GM19397 (cell line): ENCODE data around the gene GABRA4.

Experiments
- ATAC-seq: cut with Tn5 transposase; IDR thresholded peaks from one replicate; pipeline ENCODE4 v1.9.1; 2021; ENCODE audit warnings: mild to moderate bottlenecking, moderate library complexity; ENCODE audit not compliant: unreplicated experiment

Gene GABRA4

DNA sequence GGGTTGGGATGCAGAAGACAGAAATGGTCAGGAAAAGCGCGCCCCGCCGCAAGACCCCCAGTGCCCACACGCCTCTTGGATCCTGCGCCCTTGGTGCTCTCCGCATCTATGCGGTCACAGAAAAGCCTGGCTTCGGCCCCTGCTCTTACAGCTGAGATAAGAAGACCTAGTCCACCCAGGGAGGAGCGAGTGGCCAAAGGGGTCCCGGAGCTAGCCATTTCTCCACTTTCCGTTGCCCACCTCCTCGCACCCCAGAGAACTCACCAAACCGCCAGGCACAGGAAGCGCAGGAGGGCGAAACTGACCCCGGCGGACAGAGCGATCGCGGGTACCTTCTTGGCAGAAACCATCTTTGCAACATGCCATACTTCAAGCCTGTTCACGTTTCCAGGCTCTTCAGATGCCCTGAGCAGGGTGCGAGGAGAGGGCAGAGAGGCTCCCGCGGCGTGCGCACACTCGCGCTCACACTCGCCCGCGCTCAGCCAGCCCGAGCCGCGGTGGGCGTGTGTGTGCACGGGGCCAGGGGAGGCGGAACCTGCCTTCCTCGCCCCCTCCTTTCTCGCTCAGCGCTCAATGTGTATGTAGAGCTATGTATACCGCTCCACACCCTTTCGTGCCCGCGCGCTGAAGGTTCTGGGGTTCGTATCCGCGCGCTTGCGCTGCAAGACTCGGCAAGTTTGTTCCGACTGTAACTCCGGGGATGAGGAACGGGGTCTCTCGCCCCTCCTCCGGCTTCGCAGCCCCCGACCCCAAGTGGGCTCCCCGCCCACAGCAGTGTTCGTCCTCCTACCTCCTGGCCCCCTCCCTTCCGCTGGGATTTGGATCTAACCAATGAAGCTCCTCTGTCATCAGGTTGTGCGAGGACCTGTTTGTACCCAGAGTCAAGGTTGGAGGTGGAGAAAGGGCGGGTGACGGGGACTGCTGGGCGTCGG, at the start of gene GABRA4:
Gene GABRA4, minus strand, starts transcription at position 507 of the 932 bp plus-strand sequence. Its CDS starts 157 bp downstream, at position 350.
- ATAC-seq = no peak

DNA sequence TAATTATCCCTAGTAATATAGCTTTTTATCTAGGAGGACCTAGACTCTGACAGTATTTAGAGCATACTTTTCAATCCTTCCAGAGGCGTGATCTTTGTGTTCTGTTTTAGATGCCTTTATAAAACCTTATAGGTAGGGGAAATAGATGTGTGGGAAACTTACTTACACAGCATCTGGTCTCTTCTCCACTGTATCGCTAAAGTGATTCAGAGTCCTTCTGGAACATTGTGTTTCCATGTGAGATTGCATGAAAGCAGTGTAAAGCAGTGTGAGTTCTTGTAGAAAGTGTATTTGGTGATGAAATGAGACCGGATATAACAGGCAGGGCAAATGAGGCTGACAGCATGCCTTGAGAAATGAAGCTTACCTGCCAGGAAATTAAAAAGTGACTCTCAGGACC, 47.4 kb upstream of the GABRA4 start:
- ATAC-seq = no peak

DNA sequence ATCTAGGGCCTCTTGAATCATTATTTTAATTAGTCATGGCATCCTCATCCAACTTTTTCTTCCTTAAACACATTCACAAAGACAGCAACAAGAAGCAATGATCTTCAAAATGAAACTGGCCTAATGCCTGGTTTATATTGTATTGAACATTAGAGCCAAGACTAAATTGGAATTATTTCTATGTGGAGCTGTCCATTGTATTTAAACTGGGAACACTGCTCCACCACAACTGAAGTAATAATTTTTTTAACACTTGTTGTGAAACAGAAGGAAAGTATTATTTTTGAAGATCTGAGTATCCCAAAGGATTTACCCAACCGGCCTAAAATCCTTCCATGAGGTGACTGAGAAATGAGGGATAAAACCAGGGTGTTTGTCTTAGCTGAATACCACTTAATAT, 44.9 kb upstream of the GABRA4 start:
- ATAC-seq = no peak

DNA sequence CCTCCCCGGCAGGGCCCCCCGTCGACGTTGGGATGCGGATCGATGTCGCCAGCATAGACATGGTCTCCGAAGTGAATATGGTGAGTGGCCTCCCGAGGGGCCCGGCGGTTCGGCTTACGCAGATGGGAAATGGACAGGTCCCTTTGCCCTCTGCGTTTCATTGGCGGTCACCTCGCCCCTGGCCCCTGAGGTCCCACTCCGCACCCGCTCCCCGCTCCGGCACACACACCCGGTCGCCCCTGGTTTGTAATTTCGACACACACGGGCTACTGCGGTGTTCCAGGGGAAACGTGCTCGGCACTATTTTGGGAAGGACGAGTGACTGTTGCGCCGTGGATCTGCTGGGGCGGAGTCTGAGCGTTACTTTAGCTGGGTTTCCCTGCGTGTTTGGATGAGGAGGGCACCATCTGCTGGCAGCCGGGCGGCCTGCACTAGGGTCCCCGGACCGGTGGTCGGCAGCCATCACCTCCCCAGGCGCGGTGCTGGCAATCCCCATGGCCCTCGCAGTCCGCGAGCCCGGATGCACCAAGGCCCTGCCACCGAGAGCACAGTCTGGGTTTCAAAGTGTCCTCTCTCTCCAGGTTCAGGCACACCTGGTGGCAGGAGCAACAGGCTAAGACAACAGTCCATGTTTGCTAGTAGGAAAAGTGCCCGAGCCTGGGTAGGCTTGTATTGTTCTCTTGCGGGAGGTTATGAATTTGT, 39.2 kb upstream of the GABRA4 start:
- peak; percentile 97 for ATAC-seq

DNA sequence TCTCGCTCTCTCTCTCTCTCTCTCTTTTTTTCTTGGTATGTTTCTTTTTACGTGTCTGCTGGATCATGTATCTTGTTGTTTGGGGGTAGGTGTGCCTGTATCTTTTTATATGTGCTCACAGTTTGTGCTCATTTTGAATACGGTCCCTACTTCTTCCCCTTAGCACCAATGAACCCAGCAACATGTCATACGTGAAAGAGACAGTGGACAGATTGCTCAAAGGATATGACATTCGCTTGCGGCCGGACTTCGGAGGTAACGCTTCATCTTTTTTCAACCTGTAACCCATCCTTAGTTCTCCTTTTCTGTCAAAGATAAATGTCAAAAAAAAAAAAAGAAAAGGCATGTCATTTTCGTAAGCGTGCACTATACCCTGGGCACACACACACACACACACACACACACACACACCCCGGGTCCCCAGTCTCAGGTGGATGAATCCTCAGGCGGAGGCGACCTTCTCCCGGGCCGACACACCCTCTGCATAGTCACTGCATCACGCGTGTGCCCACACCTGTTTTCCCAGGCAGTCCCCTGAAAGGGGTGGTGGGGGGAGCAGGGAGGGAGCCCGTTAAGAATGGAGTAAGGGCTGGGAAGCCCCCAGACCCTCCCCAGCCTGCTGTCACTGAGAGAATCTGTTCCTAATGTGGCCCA, 38.5 kb upstream of the GABRA4 start:
- no peak for ATAC-seq

DNA sequence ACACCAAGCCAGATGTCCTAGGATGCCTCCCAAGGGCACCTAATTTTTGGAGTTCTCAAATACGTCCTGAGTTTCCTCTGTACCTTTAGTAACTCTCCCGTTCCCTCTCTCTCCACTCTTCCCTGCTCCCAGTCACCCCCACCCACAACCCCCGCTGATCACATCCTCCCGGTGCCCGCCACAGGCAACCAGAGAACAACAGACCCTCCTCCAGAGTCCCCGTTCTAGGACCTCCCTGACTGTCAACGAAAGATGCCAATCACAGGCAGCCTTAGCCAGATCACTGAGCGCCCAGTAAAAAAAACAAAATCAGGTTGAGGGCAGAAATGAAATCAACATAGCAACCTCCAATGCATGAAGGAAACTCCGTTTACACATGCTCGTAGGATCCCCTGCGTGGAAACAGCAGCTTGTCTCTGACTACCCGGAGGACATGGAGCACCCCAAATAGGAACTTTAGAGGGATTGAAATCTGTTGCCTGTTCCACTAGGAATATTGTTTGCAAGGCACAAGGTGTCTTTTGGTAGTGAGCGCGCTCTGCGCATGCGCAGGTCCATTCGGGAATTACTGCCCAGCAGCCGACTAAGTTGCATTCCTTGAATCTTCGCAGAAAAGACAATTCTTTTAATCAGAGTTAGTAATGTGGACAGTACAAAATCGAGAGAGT, 37.8 kb upstream of the GABRA4 start, which contains the start of gene GABRB1:
Gene GABRB1, plus strand, starts transcription at position 557 of the 668 bp plus-strand sequence.
- no peak for ATAC-seq

DNA sequence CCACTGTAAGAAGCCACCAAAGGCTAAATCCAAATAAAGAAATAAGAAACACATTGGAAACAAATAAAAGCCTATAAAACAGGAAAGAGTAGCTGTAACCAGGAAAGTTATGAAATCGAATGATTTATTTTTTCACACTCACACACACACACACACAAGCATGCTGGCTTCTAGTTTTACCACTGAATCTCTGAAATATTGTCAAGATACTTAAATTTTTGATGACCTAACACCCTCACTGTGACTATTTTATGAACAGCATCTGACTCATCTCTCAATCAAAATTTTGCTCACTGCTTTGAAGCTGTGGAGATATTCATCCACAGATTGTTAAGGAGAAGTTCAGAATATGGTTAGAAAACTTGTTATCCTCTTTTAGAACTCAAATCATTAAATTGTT, 24.1 kb upstream of the GABRA4 start:
- no peak for ATAC-seq

DNA sequence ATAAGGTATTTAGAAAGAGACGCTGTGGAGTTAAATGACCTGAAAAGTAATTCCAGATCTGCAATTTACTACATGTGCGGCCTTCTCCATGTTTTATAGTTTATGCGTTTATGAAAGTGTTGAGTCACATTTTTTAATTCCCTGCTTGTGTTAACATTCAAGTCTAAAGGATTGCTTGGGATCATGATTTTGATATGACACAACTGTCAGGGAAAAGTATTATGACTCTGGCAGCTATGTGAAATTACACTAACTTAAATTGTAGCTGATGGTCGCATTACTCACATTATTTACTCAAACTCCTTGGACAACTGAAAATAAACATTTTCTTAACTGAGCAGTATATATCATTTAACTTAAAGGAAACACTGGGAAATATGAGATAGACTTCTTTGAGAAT, 23.7 kb upstream of the GABRA4 start:
- ATAC-seq = no peak

DNA sequence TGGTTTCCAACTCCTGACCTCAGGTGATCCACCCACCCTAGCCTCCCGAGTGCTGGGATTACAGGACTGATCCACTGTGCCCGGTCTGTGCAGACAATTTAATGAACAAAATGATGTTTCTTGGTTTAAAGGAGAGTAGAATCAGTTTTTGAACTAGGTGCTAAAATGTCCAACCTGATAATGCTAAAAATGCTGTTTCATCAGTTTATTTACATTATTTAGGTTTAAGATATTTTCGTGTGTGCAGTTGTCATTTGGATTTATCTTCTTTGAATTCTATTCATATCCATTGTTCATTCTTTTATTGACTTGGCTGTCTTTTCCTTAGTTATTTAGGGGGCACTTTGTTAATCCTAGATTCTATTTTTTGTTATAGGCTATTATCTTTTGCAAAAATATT, 20.0 kb upstream of the GABRA4 start:
- ATAC-seq = no peak

DNA sequence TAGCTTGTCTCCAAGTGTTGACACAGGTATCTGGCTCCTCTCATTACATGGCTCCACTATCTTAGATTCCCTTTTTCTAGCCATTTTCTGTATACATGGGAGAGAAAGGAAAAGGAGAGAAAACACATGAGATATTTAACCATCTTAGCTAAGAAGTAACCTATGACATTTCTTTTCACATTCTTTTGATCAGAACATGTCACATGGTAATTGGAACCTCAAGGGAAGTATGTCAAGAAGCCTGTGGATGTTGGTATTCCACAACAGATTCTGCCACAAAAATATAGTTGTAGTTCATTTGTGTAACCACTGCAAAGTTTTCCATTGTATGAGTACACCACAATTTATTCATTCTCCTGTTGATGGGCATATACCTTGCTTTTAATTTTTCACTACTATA, 19.3 kb upstream of the GABRA4 start:
- ATAC-seq = no peak

DNA sequence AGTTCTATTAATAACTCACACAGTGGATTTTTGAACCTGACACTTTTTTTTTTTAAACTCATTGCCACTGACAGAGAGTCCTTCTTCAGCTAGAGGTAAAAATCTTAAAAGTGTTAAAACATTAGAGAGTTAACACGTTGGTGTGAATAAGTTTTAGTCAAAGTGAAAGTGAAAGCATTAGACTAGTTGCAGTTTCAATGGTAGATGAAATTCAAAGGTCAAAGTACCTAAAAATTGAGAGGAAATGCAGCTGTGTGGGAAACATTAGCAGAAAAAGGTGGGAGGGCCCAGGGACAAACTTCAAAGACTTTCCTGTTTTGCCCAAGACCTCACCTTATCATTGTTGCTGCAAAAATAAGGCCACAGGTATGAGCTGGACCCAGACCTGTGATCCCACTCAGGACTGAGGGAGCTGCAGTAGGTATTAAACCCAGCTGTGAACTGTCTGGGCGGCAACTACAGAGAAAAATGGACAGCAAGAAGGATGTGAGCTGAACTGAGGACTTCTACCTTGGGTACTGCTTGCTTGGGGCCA, 17.6 kb upstream of the GABRA4 start:
- peak; percentile 75 for ATAC-seq

DNA sequence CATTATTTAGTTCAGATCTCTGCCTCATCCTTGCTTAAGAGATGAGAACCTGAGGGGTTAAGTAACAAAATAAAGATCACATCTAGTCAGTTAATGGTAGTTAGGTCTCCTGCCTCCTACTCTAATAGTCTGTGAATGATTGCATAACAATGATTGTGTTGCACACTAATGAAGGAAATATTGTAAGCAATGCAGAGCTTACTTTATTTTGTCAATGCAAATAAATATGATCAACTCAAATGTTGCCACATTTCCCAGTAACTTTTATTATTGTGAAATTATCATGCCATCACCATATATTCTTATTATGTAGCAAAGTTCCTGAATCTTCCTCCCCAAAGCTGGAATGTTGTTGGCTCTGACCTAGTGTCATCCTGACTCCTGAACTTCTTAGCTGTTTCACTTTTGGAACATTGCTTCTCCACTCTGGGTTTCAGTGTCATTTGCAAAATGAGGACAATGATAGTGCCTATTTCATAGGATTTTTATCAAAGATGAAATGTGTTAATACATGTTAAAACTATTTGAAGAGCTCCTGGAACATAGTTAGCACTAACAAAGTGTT, 17.0 kb upstream of the GABRA4 start:
- peak; percentile 17 for ATAC-seq

DNA sequence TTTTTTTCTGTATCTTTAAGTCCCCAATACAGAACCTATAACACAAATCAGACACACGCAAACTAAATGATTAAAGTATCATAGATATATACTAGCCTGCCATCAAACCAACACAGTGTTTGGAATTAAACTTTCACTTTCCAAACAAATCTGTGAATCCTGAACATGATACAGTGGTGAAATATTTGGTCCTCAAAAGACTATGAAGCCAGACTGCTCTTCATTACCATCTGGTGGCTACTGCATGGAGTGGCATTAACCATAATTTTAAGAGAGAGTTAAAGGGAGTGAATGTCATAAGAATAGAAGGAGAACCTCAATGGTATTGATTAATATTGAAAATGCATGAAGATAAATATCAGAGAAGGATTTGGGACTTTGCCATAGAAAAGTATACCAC, 9.2 kb upstream of the GABRA4 start:
- ATAC-seq = no peak

DNA sequence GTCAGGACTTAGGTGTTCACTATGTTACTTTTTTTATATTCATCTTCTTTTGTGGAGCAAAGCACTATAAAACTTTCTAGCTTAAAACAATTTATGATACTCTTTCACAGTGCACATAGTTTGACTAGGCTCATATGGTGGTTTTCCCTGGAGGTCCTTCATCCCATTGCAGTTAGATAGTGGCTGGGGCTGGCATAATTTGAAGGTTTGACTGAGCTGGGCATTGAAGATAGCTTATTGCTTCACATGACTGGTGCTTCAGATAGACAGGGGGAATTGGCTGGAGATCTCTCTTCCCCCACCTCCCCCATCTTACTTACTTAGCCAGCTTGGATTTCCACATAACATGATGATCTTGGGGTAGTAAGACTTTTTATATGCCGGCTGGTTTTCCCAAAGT, 7.0 kb upstream of the GABRA4 start:
- ATAC-seq = no peak

DNA sequence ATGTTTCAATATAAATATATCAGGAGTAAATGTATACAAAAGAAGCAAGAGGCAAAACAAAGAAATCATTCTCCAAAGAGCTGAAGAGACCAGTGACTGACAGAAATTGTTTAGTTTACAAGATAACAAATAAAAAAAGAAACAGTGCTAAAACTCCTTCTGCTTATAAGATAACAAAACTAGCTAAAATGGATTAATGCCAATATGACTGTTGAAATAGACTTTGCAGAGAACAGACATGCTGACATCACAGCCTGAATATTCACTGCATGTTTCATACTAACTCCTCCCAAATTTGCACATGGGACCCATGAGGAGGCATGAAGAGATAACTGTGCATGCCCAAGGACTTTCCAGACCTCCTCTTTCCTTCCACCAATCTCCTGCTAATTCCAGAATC, 6.2 kb upstream of the GABRA4 start:
- no peak for ATAC-seq

DNA sequence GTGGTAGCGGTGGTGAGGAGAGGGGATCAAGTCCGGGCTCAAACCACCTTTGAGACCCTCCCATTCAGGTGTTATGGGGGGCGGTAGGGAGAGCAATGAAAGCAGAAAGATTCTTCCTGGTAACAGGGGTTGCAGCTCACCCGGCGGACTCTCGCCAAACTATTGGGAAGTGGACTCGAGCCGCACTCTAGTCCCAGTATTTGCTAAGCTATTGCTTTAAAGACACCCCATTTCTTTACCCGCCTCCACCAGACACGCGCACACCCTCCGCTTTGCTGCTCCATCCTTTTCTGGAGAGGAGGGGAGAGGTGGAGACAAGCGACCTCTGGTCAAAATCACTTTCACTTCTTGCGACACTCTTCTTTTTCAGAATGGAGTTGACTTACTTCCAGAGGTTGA, 625 bp upstream of the GABRA4 start:
- no peak for ATAC-seq

DNA sequence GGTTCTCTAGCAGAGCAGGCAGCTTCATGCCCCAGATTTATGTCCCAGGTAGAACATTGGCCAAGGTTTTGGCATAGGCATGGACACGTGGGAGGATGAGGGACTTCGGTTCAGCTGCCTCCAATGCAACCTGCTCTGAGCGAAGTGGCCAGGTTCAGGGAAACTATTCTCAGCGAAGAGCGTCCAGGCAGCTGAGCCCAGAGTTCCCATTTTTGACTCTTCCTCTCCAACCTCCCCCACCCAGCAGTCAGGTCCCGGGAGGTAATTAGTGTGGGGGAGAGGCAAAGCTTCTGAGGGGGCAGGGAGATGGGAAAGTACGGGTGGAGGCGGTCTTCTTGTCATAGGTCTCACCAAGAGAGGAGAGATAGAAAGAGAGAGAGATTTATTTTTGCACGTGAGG, 1.0 kb downstream of the GABRA4 start:
- no peak for ATAC-seq

DNA sequence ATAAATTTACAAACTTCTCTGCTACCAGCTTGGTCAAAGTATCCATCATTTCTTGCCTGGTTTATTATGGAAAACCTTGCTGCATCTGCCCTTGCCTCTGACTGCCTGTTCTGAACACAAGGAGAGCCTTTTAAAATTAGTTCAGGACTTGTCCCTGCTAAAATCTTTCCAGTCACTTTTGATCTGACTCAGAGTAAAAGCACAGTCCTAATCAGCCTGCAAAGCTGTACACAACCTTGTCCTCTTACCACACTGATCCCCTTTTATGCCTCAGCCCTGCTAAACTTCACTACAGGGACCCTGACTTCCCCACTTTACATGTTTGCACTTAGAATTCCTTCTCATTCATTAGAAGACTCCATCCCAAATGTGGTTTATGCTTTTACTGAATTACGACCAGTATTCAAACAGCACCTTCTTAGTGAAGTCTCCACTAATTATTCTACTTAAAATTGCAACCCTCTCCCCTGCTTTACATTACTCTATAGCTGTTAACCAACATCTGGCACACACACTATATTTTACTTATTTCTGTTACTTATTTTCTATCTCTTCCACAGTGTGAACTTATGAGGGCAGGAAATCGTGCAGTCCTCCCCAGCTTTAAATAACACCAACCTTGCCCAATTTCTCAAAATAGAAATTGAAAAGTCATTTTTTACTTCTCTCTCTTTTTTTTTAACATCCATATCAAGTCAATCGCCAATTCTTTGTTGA, 6.3 kb downstream of the GABRA4 start:
- no peak for ATAC-seq

DNA sequence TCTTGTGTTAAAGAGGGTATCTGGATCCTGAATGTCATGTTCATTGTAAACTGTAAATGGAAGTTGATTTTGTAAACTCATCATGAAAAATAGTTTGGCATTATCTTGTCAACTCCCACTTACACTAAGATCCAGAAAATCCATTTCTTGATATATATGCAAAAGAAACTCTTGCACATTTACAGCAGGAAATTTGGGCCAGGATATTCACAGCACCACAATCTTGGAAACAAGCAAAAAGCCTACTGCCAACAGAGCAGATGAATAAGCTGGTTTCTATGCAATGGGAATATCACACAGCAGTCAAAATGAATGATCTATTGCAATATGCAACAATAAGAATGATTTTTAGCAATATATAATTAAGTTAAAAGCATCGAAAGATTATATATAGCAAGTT, 8.6 kb downstream of the GABRA4 start:
- no peak for ATAC-seq

DNA sequence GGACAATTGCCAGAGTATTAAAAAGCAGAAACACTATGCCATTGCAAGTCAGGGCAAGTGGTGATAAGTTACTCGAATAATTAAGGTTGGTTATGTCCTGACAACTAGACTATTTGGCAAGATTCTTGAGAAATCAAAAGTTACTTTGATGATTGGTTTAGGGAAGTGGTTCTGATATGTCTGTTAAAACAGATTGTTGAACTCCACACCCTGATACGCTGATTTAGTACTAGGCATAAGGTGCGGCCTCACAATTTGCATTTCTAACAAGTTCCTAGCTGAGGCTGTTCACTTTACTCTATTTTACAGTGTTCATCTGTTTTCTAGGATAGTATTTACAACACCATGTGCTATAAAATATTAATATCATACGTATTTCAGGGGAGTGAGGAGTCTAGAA, 12.5 kb downstream of the GABRA4 start:
- no peak for ATAC-seq
